NCI-H1417 (cell line): ENCODE data around the gene FSTL5.
A peak's percentile ranks its signal among the peaks of the same experiment; 100 is the strongest.
"Not testable (repeated sequence)": the region's sequence is repeated elsewhere in the genome, so short reads cannot be mapped to it uniquely, and the experiment has no call there.

Experiments
- DNase-seq, 3 experiments: peaks; one replicate each; lab custom pipeline; 2025; lab: John Stamatoyannopoulos, UW

FSTL5 gene

DNA sequence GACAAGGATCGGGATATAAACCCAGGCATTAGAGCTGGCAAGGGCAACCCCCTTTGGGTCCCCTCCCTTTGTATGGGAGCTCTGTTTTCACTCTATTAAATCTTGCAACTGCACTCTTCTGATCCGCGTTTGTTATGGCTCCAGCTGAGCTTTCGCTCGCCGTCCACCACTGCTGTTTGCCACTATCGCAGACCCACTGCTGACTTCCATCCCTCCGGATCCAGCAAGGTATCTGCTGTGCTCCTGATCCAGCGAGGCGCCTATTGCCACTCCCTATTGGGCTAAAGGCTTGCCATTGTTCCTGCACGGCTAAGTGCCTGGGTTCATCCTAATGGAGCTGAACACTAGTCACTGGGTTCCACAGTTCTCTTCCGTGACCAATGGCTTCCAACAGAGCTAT is 59.9 kb downstream of the FSTL5 start:
- not testable (repeated sequence) for DNase-seq

DNA sequence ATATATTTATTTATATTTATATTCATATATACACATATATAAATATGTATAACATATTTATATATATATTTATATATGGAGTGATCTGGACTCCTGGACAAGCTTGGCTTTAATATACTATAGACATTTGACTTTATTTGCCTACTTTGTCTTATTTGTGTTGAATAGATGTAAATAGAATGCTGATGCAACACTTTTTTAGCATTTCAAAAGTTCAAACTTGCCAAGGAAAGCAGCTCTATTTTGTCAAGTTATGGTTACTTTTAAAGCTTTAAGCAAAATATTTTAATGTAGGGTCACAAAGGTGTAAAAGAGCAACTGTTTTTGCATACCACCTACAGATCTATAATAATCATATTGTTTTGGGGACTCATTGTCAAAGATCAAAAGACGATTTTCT is 61.1 kb downstream of the FSTL5 start:
- no peak for DNase-seq

DNA sequence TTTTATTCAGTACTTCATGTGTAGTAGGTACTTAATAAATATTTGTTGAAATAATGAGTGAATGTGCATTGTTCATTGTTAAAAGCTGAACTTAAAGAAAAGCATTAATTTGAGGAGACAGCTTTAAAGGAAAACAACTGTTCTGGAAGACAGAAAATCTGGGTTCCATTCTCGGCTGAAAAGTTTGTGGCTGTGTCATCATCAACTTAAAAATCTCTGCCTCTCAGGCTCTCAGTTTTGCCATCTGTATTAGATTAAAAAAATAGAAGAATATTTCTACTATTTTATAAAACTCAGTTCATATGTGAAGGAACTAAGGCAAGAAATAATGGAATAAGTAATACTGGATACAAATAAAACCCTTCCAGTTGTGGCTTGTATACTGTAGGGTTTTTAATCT is 62.5 kb downstream of the FSTL5 start:
- no peak for DNase-seq

DNA sequence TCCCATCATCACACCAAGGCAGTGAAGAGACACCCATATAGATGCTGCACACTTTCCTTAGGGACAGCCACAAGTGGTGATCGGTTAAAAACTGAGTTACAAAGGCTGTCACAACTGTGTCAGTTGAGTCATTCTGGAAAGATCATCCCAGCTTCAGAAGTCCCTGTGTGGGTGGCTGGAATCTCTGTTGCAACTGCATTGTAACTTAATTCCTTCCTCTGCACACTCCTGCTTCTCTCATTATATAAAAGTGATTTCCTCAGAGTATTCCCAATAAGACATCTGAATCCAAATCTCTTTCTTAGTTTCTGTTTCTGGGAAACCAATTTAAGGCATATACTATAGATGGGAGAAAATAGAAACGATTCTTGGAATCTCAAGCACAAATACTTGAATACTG is 88.1 kb downstream of the FSTL5 start:
- no peak for DNase-seq

DNA sequence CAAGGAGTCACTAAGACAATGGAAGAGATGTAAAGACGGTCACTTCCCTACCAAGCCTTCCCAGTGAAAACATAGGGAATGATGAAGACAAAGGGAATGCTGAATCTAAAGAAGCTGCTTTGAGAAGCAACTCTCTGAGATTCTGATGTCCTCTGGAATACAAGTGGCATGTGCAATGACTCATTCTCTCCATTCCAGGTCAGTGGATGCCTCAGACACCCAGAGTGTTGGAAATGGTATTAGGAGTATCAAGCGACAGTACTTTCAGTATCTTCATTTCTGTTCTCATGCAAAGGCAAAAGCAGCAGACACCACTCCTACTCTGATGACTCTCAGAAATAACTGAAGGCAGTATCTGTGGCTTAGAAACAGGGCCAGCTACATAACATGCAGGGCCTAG is 102.6 kb downstream of the FSTL5 start:
- DNase-seq, result no peak

DNA sequence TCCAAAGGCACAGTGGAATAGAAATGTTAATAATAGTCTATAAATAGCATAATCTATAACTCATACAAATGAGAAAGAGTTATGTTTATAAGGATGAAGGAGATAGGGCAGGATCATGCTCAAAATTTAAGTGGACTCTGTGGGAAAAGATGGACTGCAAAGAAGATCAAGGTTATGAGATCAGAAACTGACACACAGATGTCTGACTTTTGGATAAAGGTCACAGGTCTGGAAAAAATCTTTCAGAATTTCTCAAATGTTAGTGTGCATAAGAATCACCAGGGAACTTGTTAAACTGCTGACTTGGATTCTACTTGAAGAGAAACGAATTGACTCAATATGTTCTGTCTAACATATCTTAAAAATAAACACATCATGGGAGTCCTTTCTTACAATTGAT is 104.1 kb downstream of the FSTL5 start:
- DNase-seq, result no peak

DNA sequence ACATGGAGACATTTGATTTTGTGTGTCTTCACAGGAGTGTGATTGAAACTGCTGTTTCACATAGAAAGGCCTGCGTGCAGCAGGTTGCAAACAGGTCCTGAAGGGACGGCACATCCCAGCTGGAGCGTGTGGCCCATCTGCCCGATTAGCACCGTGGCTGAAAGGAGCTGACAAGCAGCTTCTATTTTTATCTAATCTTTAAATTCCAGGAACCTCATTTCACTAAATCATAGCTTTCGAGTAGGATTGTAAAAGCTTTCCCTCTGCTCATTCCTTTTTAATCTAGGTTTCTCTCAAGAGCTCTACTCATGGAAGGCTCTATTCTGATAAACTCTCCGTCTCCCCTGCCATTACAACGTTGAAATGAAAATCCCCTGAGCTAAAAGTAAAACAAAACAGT is 106.8 kb downstream of the FSTL5 start:
- no peak for DNase-seq

DNA sequence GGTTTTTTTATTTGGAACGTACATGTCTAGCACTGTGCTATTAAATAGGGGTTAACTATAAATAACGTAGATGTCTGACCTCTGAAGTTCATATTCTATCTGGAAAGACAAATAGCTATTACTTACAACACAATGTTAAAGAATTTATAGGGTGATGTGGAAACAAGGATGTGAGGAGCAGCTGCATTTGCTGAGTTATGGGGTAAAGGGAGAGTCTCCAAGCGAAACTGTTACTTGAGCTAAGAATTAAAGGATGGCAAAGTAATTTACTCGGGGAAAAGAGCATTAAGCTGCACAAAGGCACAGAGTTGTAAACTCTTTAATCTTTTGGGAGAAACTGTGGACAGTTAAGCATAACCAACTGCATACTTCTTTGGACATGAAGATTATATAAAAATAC is 117.7 kb downstream of the FSTL5 start:
- no peak for DNase-seq

DNA sequence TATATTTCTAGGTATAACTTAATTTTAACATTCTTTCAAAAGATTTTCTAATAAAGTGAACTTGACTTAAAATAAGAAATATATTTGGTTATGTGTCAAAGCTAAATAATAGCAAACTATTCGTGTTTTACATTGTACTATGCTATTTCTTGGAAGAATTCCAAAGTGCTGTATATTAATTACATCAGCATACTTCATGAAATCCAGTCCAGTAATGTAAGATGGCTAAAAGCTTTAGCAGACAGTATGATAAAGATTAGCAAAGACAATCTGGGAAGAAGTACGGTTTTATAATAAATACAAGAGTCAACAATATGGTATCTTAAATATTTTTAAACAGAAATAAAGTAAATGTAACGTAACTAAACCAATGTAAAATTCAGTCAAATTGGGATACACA is 125.7 kb downstream of the FSTL5 start:
- DNase-seq, result no peak

DNA sequence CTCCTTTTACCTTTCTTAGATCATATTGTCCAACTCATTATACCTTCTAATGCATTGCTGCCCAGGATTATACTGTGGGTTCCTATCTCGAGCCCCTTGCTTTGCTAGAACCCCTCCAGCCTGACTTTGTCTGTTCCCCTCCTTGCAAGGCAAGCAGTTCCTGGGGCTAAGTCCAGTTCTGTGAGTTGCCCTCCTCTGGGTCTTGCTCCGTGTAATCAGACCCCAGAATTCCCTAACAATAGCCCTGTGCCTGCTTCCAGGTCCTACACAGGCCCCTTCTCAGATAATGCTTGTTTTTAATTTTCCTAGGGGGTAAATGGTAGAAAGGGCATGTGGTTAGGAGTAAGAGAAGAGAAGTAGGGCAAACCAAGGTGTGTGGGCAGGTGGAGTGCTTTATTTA is 145.9 kb downstream of the FSTL5 start:
- no peak for DNase-seq

DNA sequence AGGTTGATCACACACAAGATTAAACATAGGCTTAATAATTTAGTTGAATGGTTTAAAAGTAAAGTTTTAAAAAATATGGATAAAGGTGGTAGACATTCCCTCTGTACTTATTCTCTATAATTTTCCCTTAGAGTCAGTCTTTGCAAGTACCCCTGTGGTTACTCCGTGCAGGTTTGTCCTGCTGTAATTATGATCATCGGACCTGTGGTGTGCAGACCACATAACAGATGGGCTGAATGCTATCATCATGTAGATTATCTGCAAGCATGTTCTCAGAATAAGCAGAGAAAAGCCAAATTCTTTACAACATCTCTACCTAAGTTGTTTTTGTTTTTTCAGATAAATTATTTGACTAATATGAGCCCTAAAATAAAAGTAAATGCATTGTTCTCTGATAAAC is 146.8 kb downstream of the FSTL5 start:
- DNase-seq, result no peak

DNA sequence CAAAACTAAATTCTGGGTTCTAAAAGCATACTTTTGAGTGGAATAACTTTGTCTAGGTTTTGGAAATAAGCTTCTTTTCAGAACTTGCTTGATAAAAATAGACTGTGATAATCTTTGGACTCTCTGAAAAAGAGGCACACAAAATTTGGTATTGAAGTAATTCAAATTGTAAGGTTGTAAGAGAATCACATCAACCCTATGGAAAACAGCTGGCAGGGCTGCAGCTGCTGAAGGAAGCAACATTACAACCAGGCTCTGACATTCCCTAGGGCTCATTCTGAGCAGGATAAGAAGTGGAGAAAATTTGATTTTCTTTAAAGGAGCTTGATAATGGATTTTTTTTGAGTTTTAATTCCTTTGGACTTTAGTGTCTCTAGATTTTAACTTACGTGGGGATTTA is 147.6 kb downstream of the FSTL5 start:
- no peak for DNase-seq

DNA sequence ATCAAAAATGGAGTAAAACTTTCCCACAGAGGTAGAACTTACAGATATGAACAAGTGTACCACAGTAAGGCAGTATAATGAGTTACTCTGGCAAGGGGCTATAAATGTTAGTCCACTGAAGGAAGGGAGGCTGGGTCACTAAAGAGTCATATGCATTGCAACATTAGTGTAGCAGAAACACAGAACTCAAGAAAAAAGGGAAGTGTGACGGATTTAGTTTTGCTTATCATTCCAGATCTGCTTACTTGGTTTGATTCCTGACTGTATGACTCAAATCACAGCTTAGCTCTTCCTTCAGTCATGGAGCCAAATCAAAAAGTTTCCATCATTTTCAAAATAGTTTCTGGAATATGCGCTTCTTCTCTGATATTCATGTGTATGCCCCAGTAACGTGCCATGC is 148.7 kb downstream of the FSTL5 start:
- no peak for DNase-seq

DNA sequence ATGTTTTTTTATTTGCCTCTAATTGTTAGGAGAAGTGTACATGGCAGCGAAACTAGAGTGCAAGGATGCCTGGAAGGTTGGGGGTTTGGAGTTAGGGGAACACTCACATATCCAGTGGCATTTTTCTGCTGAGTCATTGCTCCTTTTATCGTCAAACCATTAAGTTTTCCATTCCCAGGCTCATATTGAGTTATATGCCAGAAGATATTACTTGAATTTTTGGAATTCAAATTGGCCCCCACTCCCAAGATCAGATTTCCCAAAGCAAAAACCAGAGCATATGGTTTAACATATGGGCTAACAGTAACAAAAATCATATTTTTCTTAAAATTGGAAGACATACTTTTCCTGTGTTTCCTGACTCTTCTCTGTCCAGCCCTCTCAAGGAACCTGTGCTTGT is 152.7 kb downstream of the FSTL5 start:
- DNase-seq, result no peak

DNA sequence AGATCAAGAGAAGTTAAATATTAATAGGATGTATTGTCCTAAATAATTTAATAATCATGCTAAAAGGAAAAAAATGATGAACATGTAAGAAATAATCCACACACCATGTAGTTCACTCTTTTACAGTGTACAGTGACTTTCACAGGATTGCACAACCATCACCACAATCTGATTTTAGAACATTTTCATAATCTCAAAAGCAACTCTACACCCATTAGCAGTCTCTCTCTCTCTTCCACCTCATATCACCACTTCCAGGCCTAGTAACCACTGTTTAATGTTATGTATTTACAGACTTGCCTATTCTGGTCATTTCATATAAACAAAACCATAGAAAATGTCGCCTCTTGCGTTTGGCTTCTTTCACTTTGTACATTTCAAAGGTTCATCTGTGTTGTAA is 153.4 kb downstream of the FSTL5 start:
- no peak for DNase-seq

DNA sequence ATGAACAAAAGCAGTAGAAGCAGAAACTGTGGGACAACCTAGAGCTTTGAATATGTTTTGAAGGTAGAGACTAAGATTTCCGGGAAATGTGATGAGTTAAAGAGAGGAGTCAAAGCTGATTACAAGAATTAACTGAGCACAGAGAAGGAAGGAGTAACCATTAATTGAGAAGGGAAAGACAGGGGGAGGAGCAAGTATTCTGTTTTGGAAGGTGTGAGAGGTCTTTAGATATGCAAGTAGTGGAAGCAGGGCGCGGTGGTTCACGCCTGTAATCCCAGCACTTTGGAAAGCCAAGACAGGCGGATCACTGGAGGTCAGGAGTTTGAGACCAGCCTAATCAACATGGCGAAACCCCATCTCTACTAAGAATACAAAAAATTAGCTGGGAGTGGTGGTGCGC is 171.5 kb downstream of the FSTL5 start:
- no peak for DNase-seq

DNA sequence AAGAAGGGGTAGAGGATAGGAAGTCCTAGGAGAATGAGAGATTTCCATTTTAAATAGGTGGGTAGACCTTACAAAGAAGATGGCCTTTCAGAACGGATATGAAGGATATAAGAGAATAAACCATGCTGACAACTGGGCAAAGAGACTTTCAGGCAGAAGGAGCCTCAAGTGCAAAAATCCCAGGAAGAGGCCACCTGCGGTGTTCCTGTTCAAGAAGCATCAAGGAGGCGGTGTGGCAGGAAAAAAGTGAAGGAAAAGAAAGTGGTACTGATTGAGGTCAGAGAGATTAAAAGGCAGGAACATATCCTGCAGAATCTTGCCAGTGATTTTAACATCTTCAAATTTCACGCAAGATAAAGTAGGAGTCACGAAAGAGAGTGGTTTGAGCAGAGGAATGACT is 172.0 kb downstream of the FSTL5 start:
- no peak for DNase-seq

DNA sequence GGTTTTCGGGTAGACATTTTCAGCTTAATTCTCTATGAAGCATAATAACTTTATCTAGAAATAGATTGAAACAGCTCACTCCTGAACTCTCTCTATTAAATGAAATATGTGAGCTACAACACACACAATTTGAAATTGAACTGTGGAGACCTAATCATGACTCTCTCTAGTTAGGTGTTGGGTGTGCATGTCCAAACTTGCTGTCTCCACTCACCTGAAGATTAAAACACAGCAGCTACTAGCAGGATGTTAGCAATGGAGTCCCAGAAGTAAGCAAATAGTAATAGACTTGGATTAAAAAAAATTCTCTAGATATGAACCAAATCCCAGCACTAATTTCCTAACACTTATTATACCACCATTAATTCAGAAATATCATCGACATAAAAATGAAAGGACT is 173.1 kb downstream of the FSTL5 start:
- DNase-seq, result peak in 1 of 3 experiments; percentile 6

DNA sequence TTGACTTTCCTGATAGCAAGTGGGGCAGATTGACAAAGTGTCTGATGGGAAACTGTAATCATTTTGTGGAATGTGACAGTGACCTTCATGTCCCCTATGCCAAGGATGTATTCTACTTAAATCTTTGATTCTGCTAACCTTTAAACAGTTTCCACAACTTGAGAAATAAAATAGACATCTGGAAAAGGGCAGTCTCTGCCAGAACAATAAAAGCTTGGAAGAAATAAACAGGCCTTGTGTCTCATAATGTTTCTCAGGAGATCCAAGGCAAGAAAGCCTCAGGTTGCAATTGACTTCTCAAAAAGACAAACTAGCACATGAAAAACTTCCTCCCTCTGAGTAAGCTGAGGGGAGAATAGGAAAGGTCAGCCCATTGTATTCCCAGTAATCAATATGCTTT is 174.9 kb downstream of the FSTL5 start:
- DNase-seq, result no peak

DNA sequence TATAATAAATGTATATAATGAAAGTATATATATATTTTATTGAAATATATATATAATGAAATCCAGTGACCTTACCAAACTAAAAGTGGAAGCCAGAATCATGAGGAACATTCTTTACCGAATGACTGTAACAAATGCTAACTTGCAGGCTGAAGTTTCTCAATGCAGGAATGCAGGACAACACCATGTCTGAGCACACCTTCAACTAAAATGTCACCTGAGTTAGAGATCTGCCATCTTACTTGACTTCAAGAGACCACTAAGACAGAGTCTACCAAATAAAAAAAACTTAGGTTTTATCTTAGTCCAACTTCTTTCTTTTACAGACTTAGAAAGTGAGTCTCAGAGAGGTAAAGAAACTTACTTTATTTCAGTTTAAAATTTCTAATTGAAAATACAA is 176.2 kb downstream of the FSTL5 start:
- DNase-seq, result no peak

DNA sequence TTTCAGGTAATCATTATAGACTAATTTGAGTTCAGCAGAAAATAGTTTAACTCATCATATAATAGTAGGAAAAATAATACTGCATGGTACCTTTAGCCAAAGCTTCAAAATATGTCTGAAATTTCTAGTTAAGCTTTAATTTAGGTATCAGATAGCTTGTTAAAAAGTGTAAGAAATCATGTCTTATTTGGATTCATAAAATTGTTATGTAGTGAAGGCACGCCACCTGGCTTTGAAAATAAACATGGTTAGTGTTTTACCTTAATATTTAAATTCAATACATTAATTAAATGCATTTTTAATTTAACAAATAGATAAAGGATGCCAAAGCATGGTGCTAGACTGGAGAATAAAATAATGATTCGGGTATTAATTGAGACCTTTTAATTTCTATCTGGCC is 211.4 kb downstream of the FSTL5 start:
- peak in 1 of 3 experiments; percentile 20 for DNase-seq

DNA sequence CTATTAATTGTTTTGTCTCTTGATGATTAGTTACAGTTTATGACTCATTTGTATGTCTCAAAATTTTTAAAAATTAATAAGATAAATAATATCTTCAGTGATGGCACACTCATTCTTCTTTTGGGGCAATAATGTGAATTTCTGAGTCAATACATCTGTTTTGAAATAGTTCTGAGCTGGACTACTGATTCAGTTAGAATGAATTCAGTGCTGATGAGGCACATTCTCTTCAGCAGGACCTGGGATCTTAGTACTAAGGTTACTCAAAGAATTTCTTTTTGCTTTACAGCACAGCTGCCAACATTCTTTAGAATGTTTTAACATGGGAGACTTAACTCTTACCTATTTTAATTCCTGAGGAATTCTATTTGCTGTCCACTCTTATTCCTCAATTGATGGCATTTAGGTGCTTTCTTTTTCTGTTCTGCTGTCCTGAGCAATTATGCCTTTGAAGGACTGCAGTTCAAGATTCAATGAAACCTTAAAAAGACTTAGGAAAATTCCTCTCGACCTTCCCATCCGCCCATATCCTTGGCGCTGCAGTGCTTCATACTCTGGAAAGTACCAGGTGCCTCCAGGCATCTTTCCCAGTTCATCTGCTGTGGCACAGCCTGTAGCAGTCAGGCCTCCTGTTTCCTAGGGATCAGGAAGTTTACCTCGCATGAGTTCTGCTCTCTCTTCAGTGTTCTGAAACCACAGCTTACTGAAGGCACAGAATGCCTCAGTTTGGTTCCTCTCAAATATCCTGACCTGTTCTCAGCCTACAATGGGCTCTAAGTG is 213.7 kb downstream of the FSTL5 start:
- DNase-seq, result no peak

DNA sequence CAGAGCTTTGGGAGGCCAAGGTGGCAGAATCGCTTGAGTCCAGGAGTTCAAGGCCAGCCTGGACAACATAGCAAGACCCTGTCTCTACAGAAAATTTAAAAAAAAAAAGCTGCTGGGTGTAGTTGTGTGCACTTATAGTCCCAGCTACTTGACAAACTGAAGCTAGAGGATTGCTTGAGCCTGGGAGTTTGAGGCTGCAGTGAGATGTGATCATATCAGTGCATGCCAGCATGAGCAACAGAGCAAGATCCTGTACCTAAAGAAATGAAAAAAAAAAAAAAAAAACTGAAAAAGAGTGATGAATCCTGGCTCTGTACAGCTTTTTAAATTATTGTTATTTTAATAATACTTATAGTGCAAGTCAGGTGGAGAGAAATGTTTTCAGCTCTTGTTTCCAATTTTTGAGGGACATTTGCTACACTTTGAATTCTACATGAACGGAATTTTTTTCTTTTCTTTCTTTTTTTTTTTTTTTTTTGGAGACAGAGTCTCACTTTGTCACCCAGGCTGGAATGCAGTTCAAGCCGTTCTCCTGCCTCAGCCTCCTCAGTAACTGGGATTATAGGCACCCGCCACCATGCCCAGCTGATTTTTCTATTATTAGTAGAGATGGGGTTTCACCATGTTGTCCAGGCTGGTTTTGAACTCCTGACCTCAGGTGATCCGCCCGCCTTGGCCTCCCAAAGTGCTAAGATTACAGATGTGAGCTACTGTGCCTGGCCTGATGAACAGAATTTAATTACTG is 215.6 kb downstream of the FSTL5 start:
- DNase-seq, result no peak

DNA sequence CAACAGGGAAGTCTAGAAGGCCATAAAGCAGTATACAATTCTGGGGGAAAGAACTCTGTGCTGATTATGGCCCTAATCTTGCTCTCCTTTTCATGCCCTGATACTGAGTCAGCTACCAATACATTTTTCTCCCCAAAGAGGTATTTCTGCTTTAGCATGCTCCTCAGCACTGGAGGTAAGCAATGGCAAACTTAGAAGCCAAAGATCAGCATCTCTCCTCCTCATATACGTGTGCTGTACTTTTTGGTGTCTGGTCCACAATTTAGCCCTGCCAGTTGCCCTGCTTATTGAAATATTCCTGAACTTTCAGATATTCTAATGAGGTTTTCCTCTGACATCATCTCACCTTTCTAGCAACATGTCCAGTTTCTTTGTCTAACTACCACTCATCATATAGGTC is 226.2 kb downstream of the FSTL5 start:
- no peak for DNase-seq
